Hepatocyte (in vitro differentiated cells): ENCODE measurements around the gene PLPPR3. TPM values are rescaled to one million over a fixed set of nuclear protein-coding genes. Genes with fewer than 3 reads are reported as not detected.

Experiments
- DNase-seq: peaks from one replicate; pipeline ENCODE4 v3.0.0-alpha.2; 2016; ENCODE audit warnings: low spot score
- H2AFZ ChIP-seq: fragments of 200-600 bp; sonication (generic); 2 replicates; pipeline ENCODE4 v1.6.0; 2016; ENCODE audit warnings: antibody characterized with exemption, mild to moderate bottlenecking
- H3K27ac ChIP-seq: fragments of 200-600 bp; sonication (generic); 2 replicates; pipeline ENCODE4 v1.5.1; 2016; ENCODE audit warnings: mild to moderate bottlenecking
- H3K27me3 ChIP-seq: fragments of 200-600 bp; sonication (generic); 2 replicates; pipeline ENCODE4 v1.6.1; 2016
- H3K36me3 ChIP-seq: fragments of 200-600 bp; sonication (generic); replicated peaks from 2 replicates; pipeline ENCODE4 v1.5.1; 2016; ENCODE audit warnings: low read depth; ENCODE audit not compliant: insufficient read depth
- H3K4me1 ChIP-seq: fragments of 200-600 bp; sonication (generic); 2 replicates; pipeline ENCODE4 v1.5.1; 2016; ENCODE audit warnings: mild to moderate bottlenecking, moderate library complexity; ENCODE audit not compliant: insufficient read depth
- H3K4me2 ChIP-seq: fragments of 200-600 bp; sonication (generic); 2 replicates; pipeline ENCODE4 v1.6.0; 2016
- H3K4me3 ChIP-seq: fragments of 200-600 bp; sonication (generic); 2 replicates; pipeline ENCODE4 v1.5.1; 2016; ENCODE audit warnings: mild to moderate bottlenecking
- H3K79me2 ChIP-seq: fragments of 200-600 bp; sonication (generic); 2 replicates; pipeline ENCODE4 v1.6.0; 2017; ENCODE audit warnings: mild to moderate bottlenecking
- H3K9me2 ChIP-seq: fragments of 200-600 bp; sonication (generic); replicated peaks from 2 replicates; pipeline ENCODE4 v1.6.0; 2017; ENCODE audit warnings: mild to moderate bottlenecking; ENCODE audit not compliant: insufficient read depth
- H3K9me3 ChIP-seq: fragments of 200-600 bp; sonication (generic); 2 replicates; pipeline ENCODE4 v1.5.1; 2016; ENCODE audit warnings: low read depth, mild to moderate bottlenecking
- H4K20me1 ChIP-seq: fragments of 200-600 bp; sonication (generic); 2 replicates; pipeline ENCODE4 v1.6.0; 2016; ENCODE audit warnings: mild to moderate bottlenecking; ENCODE audit not compliant: insufficient read depth, poor library complexity, severe bottlenecking
- CTCF ChIP-seq: fragments of 200-600 bp; sonication (generic); IDR thresholded peaks from 2 replicates; pipeline ENCODE4 v1.5.1; 2016; ENCODE audit warnings: antibody characterized with exemption, mild to moderate bottlenecking; ENCODE audit not compliant: poor library complexity
- EZH2 ChIP-seq: fragments of 200-600 bp; sonication (generic); IDR thresholded peaks from 2 replicates; pipeline ENCODE4 v1.6.1; 2016; ENCODE audit warnings: antibody characterized with exemption, mild to moderate bottlenecking, borderline replicate concordance
- EZH2phosphoT487 ChIP-seq: fragments of 200-600 bp; sonication (generic); IDR thresholded peaks from one replicate; pipeline ENCODE4 v1.6.1; 2018; ENCODE audit warnings: antibody characterized with exemption, mild to moderate bottlenecking, low read depth, moderate library complexity; ENCODE audit not compliant: unreplicated experiment, severe bottlenecking
- WGBS: methylation state at CpG from one replicate; pipeline ENCODE4 v1.1.6; 2016; ENCODE audit warnings: low lambda C conversion rate; ENCODE audit errors: missing lambda C conversion rate; 5-methylcytosine and 5-hydroxymethylcytosine counted together
- polyA plus RNA-seq: library from polyadenylated mRNA; unstranded; fragments of >200 nt; fragmentation: Nextera tagmentation; extraction: Ambion mirVana; gene quantifications from 2 replicates; pipeline ENCODE4 v1.2.1, GENCODE V29; 2016
- total RNA-seq: library from RNA; depleted of rRNA; stranded (reverse); fragments of >200 nt; gene quantifications from 2 replicates; pipeline ENCODE4 v1.2.3, GENCODE V29; 2014

The PLPPR3 gene
- total and polyA plus RNA-seq, 2 experiments from 2014 or later: 11.1 to 11.7 TPM

DNA sequence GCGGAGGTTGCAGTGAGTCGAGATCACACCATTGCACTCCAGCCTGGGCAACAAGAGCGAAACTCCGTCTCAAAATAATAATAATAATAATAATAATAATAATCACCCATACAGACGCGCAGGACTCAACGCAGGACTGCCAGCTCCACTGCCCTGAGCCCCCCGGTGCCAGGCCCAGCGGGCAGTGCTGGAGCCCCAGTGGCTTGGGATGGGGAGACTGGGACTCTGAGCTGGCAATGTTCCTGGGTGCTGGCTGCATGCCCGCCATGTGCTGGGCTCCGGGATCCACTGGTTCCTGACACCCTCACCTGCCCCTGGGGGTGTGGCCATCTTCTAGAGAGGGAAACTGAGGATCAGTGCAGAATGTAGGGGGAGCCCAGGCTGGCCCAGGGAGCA is 5.6 kb upstream of the PLPPR3 start:
- Histone ChIP-seq H3K4me1 (no peaks in the 10 kb centered on the region), H3K79me2 (no peaks in the 10 kb centered on the region), H3K9me3 (no peaks in the 10 kb centered on the region), H4K20me1 (no peaks in the 10 kb centered on the region), H3K27me3 (peaks cover 7% of the 10 kb centered on the region), H3K36me3 (no peaks in the 10 kb centered on the region), H3K27ac (no peak overlapping the region), H3K9me2 (no peaks in the 10 kb centered on the region), H3K4me2 (no peak overlapping the region), H2AFZ (no peak overlapping the region), H3K4me3 (no peak overlapping the region)
- TF ChIP-seq EZH2phosphoT487 (no peak), EZH2 (no peak), CTCF (no peak)
- 96% methylated on average over 11 of the region's 11 CpGs for WGBS
- DNase-seq: no peak

- no peak for DNase-seq
- Histone ChIP-seq H2AFZ (no peak overlapping the region), H3K4me1 (no peaks in the 10 kb centered on the region), H3K27me3 (peaks cover 7% of the 10 kb centered on the region), H3K4me2 (no peak overlapping the region), H3K27ac (no peak overlapping the region), H3K79me2 (no peaks in the 10 kb centered on the region), H3K36me3 (no peaks in the 10 kb centered on the region), H3K9me3 (no peaks in the 10 kb centered on the region), H4K20me1 (no peaks in the 10 kb centered on the region), H3K4me3 (no peak overlapping the region), H3K9me2 (no peaks in the 10 kb centered on the region)
- WGBS: 87% methylated on average over 19 of the region's 19 CpGs
- TF ChIP-seq CTCF (no peak), EZH2phosphoT487 (no peak), EZH2 (no peak)
Measured at GRCh38 chr19:825897-826644, 4.3 kb upstream of the PLPPR3 start.

- no peak overlapping the region for H2AFZ ChIP-seq
- TF ChIP-seq CTCF (no peak), EZH2 (no peak), EZH2phosphoT487 (no peak)
- no peak for DNase-seq
- no peaks in the 10 kb centered on the region for H3K36me3 ChIP-seq
- H4K20me1 ChIP-seq: no peaks in the 10 kb centered on the region
- H3K4me3 ChIP-seq: no peak overlapping the region
- WGBS: 80% methylated on average over 15 of the region's 15 CpGs
- H3K9me3 ChIP-seq: no peaks in the 10 kb centered on the region
- peaks cover 7% of the 10 kb centered on the region for H3K27me3 ChIP-seq
- no peak overlapping the region for H3K4me2 ChIP-seq
- no peaks in the 10 kb centered on the region for H3K4me1 ChIP-seq
- no peaks in the 10 kb centered on the region for H3K9me2 ChIP-seq
- no peaks in the 10 kb centered on the region for H3K79me2 ChIP-seq
- no peak overlapping the region for H3K27ac ChIP-seq
Measured at GRCh38 chr19:824885-825284, 3.1 kb upstream of the PLPPR3 start.
